Posterior vena cava (tissue), 2 donors: ENCODE data around the gene RNF220. TPM values are rescaled to one million over a fixed set of nuclear protein-coding genes. Genes with fewer than 3 reads are reported as not detected.

Source experiments
- DNase-seq: peaks from one replicate; pipeline ENCODE4 v3.0.0-alpha.2; 2020; ENCODE audit warnings: low spot score
- intact Hi-C, 2 donors: fragments of 100-400 bp; cut with DNase I; formaldehyde crosslinking; loops; one replicate each; pipeline versions ENCODE4 v1.14.1 to v1.14.2; 2022 to 2023
- total RNA-seq, 2 donors: library from RNA; stranded (reverse); fragmentation: NEBNext Ultra II Directional; extraction: Animal tissue kit (Norgen Biotek cat#: 25700); gene quantifications; one replicate each; pipeline ENCODE4 v1.2.1, GENCODE V29; 2021
- donor health status: DM: yes; HTN: yes; CAD: no.
- donor health status: DM: yes; HTN: yes; CAD: no.

The RNF220 gene
- total RNA-seq, 2 donors from 2014 or later = 46.4 to 53.6 TPM

DNA sequence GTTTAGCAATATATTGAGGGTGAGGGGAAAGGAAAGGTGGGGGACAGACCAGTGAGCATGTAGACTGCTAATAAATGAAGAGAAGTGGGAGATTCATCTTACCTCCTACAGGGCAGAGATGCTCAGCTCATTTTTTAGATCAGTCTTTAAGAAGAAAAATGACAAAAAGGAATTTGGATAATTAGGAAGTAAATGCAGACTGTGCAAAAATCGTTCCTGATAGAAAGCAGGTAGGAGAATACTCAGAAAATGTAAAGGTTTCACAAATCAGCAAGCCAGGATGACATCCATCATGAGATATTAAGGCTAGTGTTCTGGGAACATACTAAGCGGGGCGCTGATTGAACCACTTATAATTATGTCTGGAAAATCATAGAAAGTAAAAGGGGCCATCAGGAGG, 106.3 kb downstream of the RNF220 start:
- intact Hi-C loops = no loop called here
- DNase-seq = no peak

GRCh38 chr1:44511769-44512168, 106.7 kb downstream of the RNF220 start:
- intact Hi-C loops = no loop called here
- DNase-seq = no peak

DNA sequence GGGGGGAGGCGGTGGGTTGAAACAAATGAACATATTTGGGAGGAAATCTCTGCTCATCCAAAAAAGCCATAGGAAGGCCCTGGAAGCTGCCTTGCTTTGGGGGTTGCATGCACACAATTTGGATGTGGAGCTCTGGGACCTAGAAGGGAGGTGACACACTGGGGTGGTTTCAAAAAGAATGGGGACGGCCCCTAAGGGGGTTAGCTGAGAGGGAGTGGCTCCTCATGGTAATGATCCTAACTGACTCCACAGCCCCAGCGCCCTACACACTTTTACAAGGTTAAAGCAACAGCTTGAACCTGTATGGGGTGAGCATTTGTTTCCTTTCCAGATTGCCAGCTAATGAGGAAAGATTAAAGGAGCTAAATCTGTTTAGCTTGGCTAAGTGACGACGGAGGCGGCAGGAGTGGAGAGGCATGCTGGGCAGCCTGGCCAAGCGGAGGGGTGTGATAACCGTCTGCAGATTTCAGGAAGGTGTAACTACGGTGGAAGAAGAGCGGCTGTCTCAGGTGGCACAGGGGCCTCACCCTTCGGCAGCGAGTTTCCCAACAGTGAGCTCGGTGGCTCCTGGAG, 107.3 kb downstream of the RNF220 start:
- intact Hi-C loops = no loop called here
- no peak for DNase-seq

- intact Hi-C loops = no loop called here
- DNase-seq = no peak
Measured at GRCh38 chr1:44513111-44513510, 108.1 kb downstream of the RNF220 start.

- intact Hi-C loops = no loop called here
Measured at GRCh38 chr1:44514673-44515072, 109.6 kb downstream of the RNF220 start.

DNA sequence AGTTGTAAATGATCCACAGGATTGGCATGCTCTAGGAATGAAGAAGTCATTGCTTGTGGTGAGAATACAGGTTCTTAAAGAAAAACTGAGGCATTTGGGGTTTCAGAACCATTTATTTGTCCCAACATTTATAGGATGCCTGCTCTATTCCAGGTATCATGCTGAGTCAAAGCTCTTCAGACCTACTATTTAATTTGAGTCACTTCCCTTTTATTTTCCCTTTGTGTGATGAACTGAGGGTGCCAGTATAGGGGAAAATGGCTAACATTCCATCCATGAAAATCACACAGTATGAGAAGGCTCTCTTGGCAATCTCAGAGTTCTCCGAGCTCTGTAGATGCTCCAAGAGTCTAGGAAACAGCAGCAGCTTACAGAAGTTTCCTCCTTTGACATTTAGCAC, 110.4 kb downstream of the RNF220 start:
- DNase-seq = no peak
- intact Hi-C loops = no loop called here

More at GRCh38 chr1:44514673-44515072, 109.6 kb downstream of the RNF220 start:
- no peak for DNase-seq

GRCh38 chr1:44519035-44519676, 114.1 kb downstream of the RNF220 start:
- DNase-seq = no peak
- intact Hi-C loops = no loop called here

GRCh38 chr1:44521378-44522080, 116.5 kb downstream of the RNF220 start:
- no peak for DNase-seq
- intact Hi-C loops = loop anchor here in 1 of 2 donors (5.0 kb wide), 1 partner anchor 449 kb away; no protein-coding TSS in a partner anchor

- intact Hi-C loops = loop anchor here in 1 of 2 donors (5.0 kb wide), 1 partner anchor 452 kb away; no protein-coding TSS in a partner anchor
- no peak for DNase-seq
Measured at GRCh38 chr1:44523593-44524591, 118.8 kb downstream of the RNF220 start.

DNA sequence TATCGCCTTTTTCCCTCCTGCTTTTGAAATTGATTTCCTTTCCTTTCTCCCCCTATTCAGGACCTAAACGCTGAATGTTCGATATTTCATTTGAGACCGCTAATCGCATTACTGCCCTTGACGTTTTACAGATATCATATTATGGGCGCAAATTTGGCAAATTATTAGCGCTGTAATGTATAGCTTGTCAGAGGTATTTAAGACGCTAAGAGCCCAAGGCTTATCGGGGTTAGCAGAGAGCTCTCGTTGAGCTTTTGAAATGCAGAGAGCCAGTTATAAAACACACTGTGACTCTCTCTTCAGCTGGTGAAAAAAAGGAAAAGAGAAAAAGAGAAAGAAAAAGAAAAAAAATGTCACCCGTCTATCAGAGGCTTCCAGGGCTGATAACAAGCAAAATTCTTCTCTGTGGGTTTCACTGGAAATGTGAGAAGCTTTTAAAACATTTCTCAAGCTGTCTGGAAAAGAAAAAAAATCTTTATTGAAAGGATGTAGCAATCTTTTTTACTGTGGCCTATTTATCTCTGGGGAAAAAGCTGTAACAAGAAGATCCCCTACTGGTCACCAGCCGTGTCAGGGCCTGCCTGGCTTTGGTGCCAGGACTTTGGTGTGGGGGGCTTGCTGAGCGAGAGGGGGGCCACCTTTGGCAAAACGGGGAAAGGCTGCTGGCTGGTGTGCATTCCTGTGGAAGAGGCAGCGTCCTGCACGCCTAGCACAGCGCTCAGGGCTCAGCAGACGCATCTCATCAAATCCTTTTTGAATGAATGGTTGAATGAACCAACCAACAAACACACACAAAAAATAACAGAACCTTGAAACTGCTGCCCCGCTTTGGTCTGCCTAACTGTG, 119.8 kb downstream of the RNF220 start:
- intact Hi-C loops = loop anchor here in 1 of 2 donors (5.0 kb wide), 1 partner anchor 453 kb away; no protein-coding TSS in a partner anchor
- DNase-seq = no peak

GRCh38 chr1:44526295-44527073, 121.4 kb downstream of the RNF220 start:
- intact Hi-C loops = no loop called here
- no peak for DNase-seq

GRCh38 chr1:44531785-44532566, 126.9 kb downstream of the RNF220 start:
- intact Hi-C loops = loop anchor here in 1 of 2 donors (10.0 kb wide), 1 partner anchor 1227 kb away; the partner anchor contains the start of gene TIE1
- DNase-seq = no peak

DNA sequence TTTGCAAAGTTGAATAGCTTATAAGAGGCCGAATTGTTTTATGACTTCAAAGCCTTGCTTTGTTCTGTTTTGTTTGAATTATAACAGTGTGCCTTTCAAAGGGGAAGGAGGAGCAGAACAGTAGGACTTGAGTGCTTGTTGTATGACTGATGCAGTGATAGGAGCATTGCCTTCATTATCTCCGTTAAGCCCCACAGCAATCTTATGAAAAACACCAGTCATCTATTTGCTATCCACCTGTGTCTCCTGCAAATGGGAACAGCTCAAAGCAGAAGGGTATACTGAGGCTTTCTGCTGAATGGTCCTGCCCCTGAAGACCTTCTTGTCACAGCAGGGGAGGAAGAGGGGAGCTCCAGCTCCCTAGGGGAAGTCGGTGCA, 127.5 kb downstream of the RNF220 start:
- intact Hi-C loops = loop anchor here in 1 of 2 donors (10.0 kb wide), 1 partner anchor 1228 kb away; the partner anchor contains the start of gene TIE1
- DNase-seq = no peak

DNA sequence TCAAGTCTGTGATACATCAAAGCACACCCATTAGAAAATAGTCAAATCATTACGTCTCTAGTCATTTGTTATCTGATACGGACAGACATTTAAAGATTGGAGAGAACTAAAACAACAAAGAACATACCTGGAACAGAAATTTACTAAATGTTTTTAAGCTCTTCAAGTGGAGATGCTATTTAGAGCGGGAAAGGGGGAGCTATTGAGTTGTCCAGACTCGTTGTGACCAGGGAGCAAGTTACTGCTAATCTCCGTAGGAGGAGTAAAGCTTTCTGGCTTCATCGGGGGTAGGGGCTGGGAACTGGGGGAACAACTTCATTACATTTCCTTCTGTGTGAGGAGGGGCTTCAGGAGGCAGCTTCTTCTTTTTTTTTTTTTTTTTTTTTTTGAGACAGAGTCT, 129.7 kb downstream of the RNF220 start:
- no peak for DNase-seq
- intact Hi-C loops = loop anchor here in 1 of 2 donors (10.0 kb wide), 1 partner anchor 1230 kb away; the partner anchor contains the start of gene TIE1

- intact Hi-C loops = loop anchor here in 1 of 2 donors (10.0 kb wide), 1 partner anchor 1232 kb away; the partner anchor contains the start of gene TIE1
Measured at GRCh38 chr1:44536357-44537209, 131.5 kb downstream of the RNF220 start.

DNA sequence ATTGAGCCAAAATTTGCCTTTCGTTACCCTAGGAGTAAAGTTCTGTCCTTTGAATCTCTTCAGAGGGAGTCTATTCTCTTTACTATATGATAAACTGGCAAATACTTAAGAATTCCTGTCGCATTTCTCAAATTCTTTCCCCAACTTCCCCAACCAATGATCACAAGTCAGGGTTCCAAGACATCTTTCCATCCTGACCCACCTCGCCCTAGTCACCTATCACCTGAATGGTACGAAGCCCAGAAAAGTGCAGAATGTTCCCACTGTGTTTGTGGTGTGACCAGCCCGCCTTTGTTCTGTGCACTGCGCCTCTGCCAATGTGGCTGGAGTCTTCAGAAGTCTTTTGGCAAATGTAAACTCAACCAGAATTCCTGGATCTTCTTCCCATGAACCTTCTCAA, 132.5 kb downstream of the RNF220 start:
- intact Hi-C loops = loop anchor here in 1 of 2 donors (10.0 kb wide), 1 partner anchor 1233 kb away; the partner anchor contains the start of gene TIE1

More at GRCh38 chr1:44536357-44537209, 131.5 kb downstream of the RNF220 start:
- no peak for DNase-seq

More for the DNA sequence above, 132.5 kb downstream of the RNF220 start:
- no peak for DNase-seq
